Peyer's patch (tissue), 4 donors: ENCODE results near the gene GRID2IP. TPM values are rescaled to one million over a fixed set of nuclear protein-coding genes. Genes with fewer than 3 reads are reported as not detected.

ENCODE experiments used
- DNase-seq, 3 donors: peaks; one replicate each; pipeline ENCODE4 v3.0.0-alpha.2; 2017 to 2019
- H3K27ac ChIP-seq, 4 donors: fragments of 200-600 bp; sonication (generic); one replicate each; pipeline ENCODE4 v1.5.1; 2016 to 2019
- H3K27me3 ChIP-seq, 2 donors: fragments of 200-600 bp; sonication (generic); one replicate each; pipeline ENCODE4 v1.5.1; 2019
- H3K36me3 ChIP-seq, 3 donors: fragments of 200-600 bp; sonication (generic); one replicate each; pipeline ENCODE4 v1.5.1; 2016 to 2019
- H3K4me1 ChIP-seq, 4 donors: fragments of 200-600 bp; sonication (generic); one replicate each; pipeline ENCODE4 v1.5.1; 2016 to 2019
- H3K4me3 ChIP-seq, 4 donors: fragments of 200-600 bp; sonication (generic); 1 replicate in 3 of 4; 2 replicates in 1 of 4; pipeline ENCODE4 v1.5.1; 2016 to 2019; ENCODE audit warnings: mild to moderate bottlenecking in 1 of 4
- H3K9me3 ChIP-seq, 4 donors: fragments of 200-600 bp; sonication (generic); one replicate each; pipeline ENCODE4 v1.5.1; 2016 to 2019; ENCODE audit warnings: mild to moderate bottlenecking in 1 of 4
- POLR2A ChIP-seq, 2 donors: fragments of 450-650 bp; IDR thresholded peaks; one replicate each; pipeline ENCODE4 v1.5.1; 2017; ENCODE audit warnings: antibody characterized with exemption in 2 of 2, mild to moderate bottlenecking in 2 of 2, moderate library complexity in 2 of 2
- total RNA-seq, 4 donors: library from RNA; depleted of rRNA; stranded (reverse); fragments of >200 nt; gene quantifications; one replicate each; pipeline ENCODE4 v1.1.0, GENCODE V29; 2016
- TF ChIP-seq, protein P1 (sequence below), 6 experiments: fragments of 450-650 bp in 4 of 6; fragments of 200-600 bp in 2 of 6; sonication (generic) in 1 of 6; IDR thresholded peaks; one replicate each; pipeline ENCODE4 v1.5.1; 2017 to 2019; ENCODE audit warnings: antibody characterized with exemption in 6 of 6, mild to moderate bottlenecking in 3 of 6, moderate library complexity in 1 of 6

Gene GRID2IP
- total RNA-seq, 4 donors from 2014 or later = 0.40 to 0.95 (median 0.88) TPM; not detected in 1

- Histone ChIP-seq H3K9me3 (no peaks in the 10 kb centered on the region), H3K4me1 (peaks cover 0 to 6% (median 0%) of the 10 kb centered on the region in 4 donors), H3K27me3 (no peaks in the 10 kb centered on the region), H3K27ac (no peak overlapping the region), H3K36me3 (peaks cover 0 to 15% (median 0%) of the 10 kb centered on the region in 3 donors), H3K4me3 (peak overlapping the region; percentile 51 to 94 (median 72))
- TF ChIP-seq POLR2A (IDR thresholded peaks at IDR 0.05) = no peak
- TF ChIP-seq, protein P1, sequence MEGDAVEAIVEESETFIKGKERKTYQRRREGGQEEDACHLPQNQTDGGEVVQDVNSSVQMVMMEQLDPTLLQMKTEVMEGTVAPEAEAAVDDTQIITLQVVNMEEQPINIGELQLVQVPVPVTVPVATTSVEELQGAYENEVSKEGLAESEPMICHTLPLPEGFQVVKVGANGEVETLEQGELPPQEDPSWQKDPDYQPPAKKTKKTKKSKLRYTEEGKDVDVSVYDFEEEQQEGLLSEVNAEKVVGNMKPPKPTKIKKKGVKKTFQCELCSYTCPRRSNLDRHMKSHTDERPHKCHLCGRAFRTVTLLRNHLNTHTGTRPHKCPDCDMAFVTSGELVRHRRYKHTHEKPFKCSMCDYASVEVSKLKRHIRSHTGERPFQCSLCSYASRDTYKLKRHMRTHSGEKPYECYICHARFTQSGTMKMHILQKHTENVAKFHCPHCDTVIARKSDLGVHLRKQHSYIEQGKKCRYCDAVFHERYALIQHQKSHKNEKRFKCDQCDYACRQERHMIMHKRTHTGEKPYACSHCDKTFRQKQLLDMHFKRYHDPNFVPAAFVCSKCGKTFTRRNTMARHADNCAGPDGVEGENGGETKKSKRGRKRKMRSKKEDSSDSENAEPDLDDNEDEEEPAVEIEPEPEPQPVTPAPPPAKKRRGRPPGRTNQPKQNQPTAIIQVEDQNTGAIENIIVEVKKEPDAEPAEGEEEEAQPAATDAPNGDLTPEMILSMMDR (IDR thresholded peaks at IDR 0.05) = no peak
- DNase-seq = no peak
These were observed 25.0 kb upstream of the GRID2IP start for GRCh38 chr7:6576024-6576866.

- TF ChIP-seq, protein P1 (IDR thresholded peaks at IDR 0.05) = no peak
- TF ChIP-seq POLR2A (IDR thresholded peaks at IDR 0.05) = no peak
- peaks cover 0 to 6% (median 0%) of the 10 kb centered on the region in 4 donors for H3K4me1 ChIP-seq
- DNase-seq = no peak
These were observed 24.2 kb upstream of the GRID2IP start for GRCh38 chr7:6575281-6576023.

GRCh38 chr7:6571160-6571779 lies 20.0 kb upstream of the GRID2IP start:
- Histone ChIP-seq H3K4me3 (no peak overlapping the region), H3K27me3 (no peaks in the 10 kb centered on the region), H3K4me1 (no peaks in the 10 kb centered on the region), H3K27ac (no peak overlapping the region), H3K36me3 (no peaks in the 10 kb centered on the region), H3K9me3 (no peaks in the 10 kb centered on the region)
- TF ChIP-seq, protein P1 (IDR thresholded peaks at IDR 0.05) = no peak
- no peak for TF ChIP-seq POLR2A (IDR thresholded peaks at IDR 0.05)
- no peak for DNase-seq

More at GRCh38 chr7:6575281-6576023, 24.2 kb upstream of the GRID2IP start:
- Histone ChIP-seq H3K4me3 (no peak overlapping the region), H3K9me3 (no peaks in the 10 kb centered on the region), H3K36me3 (peaks cover 0 to 7% (median 0%) of the 10 kb centered on the region in 3 donors), H3K27me3 (no peaks in the 10 kb centered on the region), H3K27ac (no peak overlapping the region)

- TF ChIP-seq, protein P1 (IDR thresholded peaks at IDR 0.05) = no peak
- no peak for TF ChIP-seq POLR2A (IDR thresholded peaks at IDR 0.05)
- Histone ChIP-seq H3K27me3 (no peaks in the 10 kb centered on the region), H3K27ac (no peak overlapping the region), H3K4me3 (no peak overlapping the region), H3K4me1 (no peaks in the 10 kb centered on the region), H3K36me3 (no peaks in the 10 kb centered on the region), H3K9me3 (no peaks in the 10 kb centered on the region)
- DNase-seq = no peak
These were observed 16.6 kb upstream of the GRID2IP start for GRCh38 chr7:6567886-6568285.

DNA sequence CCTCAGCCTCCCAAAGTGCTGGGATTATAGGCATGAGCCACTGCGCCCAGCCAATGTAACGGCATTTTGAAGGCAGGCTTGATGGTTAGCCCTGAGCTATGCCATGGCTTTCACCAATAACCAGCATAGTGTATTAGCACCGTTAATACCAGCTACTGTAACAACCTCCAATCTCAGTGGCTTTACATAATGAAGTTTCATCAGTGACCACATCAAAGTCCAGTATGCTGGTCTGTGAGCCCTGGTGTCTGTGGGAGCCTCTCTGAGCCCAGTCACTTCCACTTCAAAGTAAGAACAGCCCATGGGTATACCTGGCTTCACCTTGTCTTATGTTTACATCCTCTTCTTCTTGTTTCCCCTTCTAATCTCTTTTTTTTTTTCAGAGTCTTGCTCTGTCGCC lies 14.4 kb upstream of the GRID2IP start:
- Histone ChIP-seq H3K27ac (no peak overlapping the region), H3K4me1 (no peaks in the 10 kb centered on the region), H3K4me3 (no peak overlapping the region), H3K36me3 (no peaks in the 10 kb centered on the region), H3K9me3 (no peaks in the 10 kb centered on the region), H3K27me3 (no peaks in the 10 kb centered on the region)
- no peak for TF ChIP-seq POLR2A (IDR thresholded peaks at IDR 0.05)
- TF ChIP-seq, protein P1 (IDR thresholded peaks at IDR 0.05) = no peak
- DNase-seq = no peak
